GM19438 (cell line): ENCODE measurements around the gene PSMC3.

Experiments used
- ATAC-seq: cut with Tn5 transposase; IDR thresholded peaks from one replicate; pipeline ENCODE4 v1.9.1; 2021; ENCODE audit warnings: low read depth; ENCODE audit not compliant: unreplicated experiment

Gene PSMC3

GRCh38 chr11:47443817-47444216 lies 17.6 kb upstream of the PSMC3 start:
- no peak for ATAC-seq

GRCh38 chr11:47443028-47443700 lies 16.9 kb upstream of the PSMC3 start:
- no peak for ATAC-seq

- no peak for ATAC-seq
Measured at GRCh38 chr11:47442514-47442913, 16.3 kb upstream of the PSMC3 start.

GRCh38 chr11:47441421-47441820 lies 15.2 kb upstream of the PSMC3 start:
- no peak for ATAC-seq

- no peak for ATAC-seq
Measured at GRCh38 chr11:47440054-47440476, 13.8 kb upstream of the PSMC3 start.

GRCh38 chr11:47438721-47439120 lies 12.5 kb upstream of the PSMC3 start:
- ATAC-seq, result no peak

GRCh38 chr11:47437746-47438418 lies 11.6 kb upstream of the PSMC3 start:
- ATAC-seq, result no peak

- ATAC-seq, result no peak
Measured at GRCh38 chr11:47437218-47437745, 11.0 kb upstream of the PSMC3 start.

- ATAC-seq, result no peak
Measured at GRCh38 chr11:47436726-47437125, 10.5 kb upstream of the PSMC3 start.

GRCh38 chr11:47435687-47436086 lies 9.4 kb upstream of the PSMC3 start:
- ATAC-seq, result no peak

GRCh38 chr11:47434011-47434786 lies 8.0 kb upstream of the PSMC3 start:
- no peak for ATAC-seq

- no peak for ATAC-seq
Measured at GRCh38 chr11:47433157-47433556, 6.9 kb upstream of the PSMC3 start.

GRCh38 chr11:47431356-47432083 lies 5.3 kb upstream of the PSMC3 start:
- ATAC-seq, result no peak

GRCh38 chr11:47430524-47430923 lies 4.3 kb upstream of the PSMC3 start:
- ATAC-seq, result no peak

GRCh38 chr11:47425611-47426010 lies 628 bp downstream of the PSMC3 start:
- ATAC-seq, result no peak

GRCh38 chr11:47418454-47419259 lies 7.6 kb downstream of the PSMC3 start:
- ATAC-seq, result no peak

- ATAC-seq, result no peak
Measured at GRCh38 chr11:47417712-47418111, 8.5 kb downstream of the PSMC3 start.

- ATAC-seq, result no peak
Measured at GRCh38 chr11:47415949-47416472, 10.2 kb downstream of the PSMC3 start.

GRCh38 chr11:47415091-47415854 lies 11.0 kb downstream of the PSMC3 start:
- ATAC-seq, result no peak
